Sigmoid colon (tissue), 7 donors: Measurements from ENCODE around the gene CALCR. TPM values are rescaled to one million over a fixed set of nuclear protein-coding genes. Genes with fewer than 3 reads are reported as not detected.

Experiments used
- DNase-seq: peaks from one replicate; pipeline ENCODE4 v3.0.0-alpha.2; 2019
- H3K27ac ChIP-seq, 4 donors: fragments of 200-600 bp; sonication (generic); one replicate each; pipeline ENCODE4 v1.5.1; 2016 to 2019; ENCODE audit warnings: mild to moderate bottlenecking in 1 of 4
- H3K27me3 ChIP-seq, 3 donors: fragments of 200-600 bp; sonication (generic); one replicate each; pipeline ENCODE4 v1.5.1; 2019; ENCODE audit warnings: mild to moderate bottlenecking in 1 of 3
- H3K36me3 ChIP-seq, 4 donors: fragments of 200-600 bp; sonication (generic); one replicate each; pipeline ENCODE4 v1.5.1; 2016 to 2019
- H3K4me1 ChIP-seq, 4 donors: fragments of 200-600 bp; sonication (generic); one replicate each; pipeline ENCODE4 v1.5.1; 2017 to 2019
- H3K4me3 ChIP-seq, 4 donors: fragments of 200-600 bp; sonication (generic); one replicate each; pipeline ENCODE4 v1.5.1; 2017 to 2019; ENCODE audit warnings: mild to moderate bottlenecking in 2 of 4, moderate library complexity in 1 of 4
- H3K9me3 ChIP-seq, 4 donors: fragments of 200-600 bp in 3 of 4; sonication (generic) in 3 of 4; one replicate each; pipeline versions ENCODE4 v1.5.1 to v1.6.1; 2013 to 2019
- EP300 ChIP-seq, 4 donors: sonication (generic); formaldehyde crosslinking; IDR thresholded peaks; one replicate each; pipeline ENCODE4 v1.6.1; 2017; ENCODE audit warnings: antibody characterized with exemption in 4 of 4
- POLR2A ChIP-seq, 2 donors: fragments of 450-650 bp; IDR thresholded peaks; one replicate each; pipeline ENCODE4 v1.6.1; 2016; ENCODE audit warnings: antibody characterized with exemption in 2 of 2, mild to moderate bottlenecking in 2 of 2, moderate library complexity in 2 of 2
- POLR2AphosphoS5 ChIP-seq, 4 donors: sonication (generic); formaldehyde crosslinking; IDR thresholded peaks; one replicate each; pipeline ENCODE4 v1.6.1; 2017; ENCODE audit warnings: antibody characterized with exemption in 4 of 4
- WGBS, 2 donors: extraction: QIAGEN DNeasy Blood & Tissue Kit; methylation state at CpG; one replicate each; pipeline ENCODE4 v1.1.7; 2013; 5-methylcytosine and 5-hydroxymethylcytosine counted together
- intact Hi-C: fragments of 100-400 bp; cut with DNase I; formaldehyde crosslinking; loops from one replicate; pipeline ENCODE4 v1.15.1; 2023
- polyA plus RNA-seq, 3 donors: library from polyadenylated mRNA; stranded (reverse); fragments of 200-250 nt; gene quantifications; one replicate each; pipeline ENCODE4 v1.2.3, GENCODE V29; 2013
- small RNA-seq, 3 donors: library from RNA; depleted of rRNA; stranded (forward); fragments of <200 nt; gene quantifications; one replicate each; pipeline ENCODE3, GENCODE V24; 2016
- total RNA-seq, 4 donors: library from RNA; depleted of rRNA; stranded (reverse); fragments of >200 nt; gene quantifications; one replicate each; pipeline ENCODE4 v1.1.0, GENCODE V29; 2016
- TF ChIP-seq, protein P1 (sequence below), 4 experiments: fragments of 450-650 bp in 3 of 4; fragments of 200-600 bp in 1 of 4; IDR thresholded peaks; one replicate each; pipeline ENCODE4 v1.5.1; 2016 to 2019; ENCODE audit warnings: antibody characterized with exemption in 4 of 4, mild to moderate bottlenecking in 3 of 4, moderate library complexity in 2 of 4
- donor health status: healthy with polysubstance abuse.
- donor health status: Bipolar disorder and iron deficiency.
- donor health status: healthy.

Gene CALCR
- total and polyA plus RNA-seq, 7 donors, result 0.03 TPM; not detected in 6

DNA sequence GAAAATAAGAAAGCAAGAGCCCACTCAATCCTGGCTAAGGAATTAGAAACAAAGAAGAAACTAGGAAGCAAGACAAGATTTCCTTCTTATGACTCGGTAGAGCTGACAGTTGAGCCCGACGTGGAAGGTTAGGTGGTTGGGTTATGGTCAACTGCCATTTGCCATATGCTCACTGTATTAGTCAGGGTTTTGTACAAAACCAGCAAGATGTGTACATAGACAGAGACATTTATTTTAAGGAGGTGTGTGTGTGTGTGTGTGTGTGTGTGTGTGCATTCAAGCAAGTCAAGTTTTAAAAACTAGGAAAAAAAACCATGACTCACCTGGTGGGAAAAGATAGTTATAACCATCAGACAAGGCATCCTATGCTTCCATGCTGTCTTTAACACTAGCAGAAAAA is 183.9 kb downstream of the CALCR start:
- H3K27ac ChIP-seq, result no peak overlapping the region
- no peaks in the 10 kb centered on the region for H3K27me3 ChIP-seq
- no peaks in the 10 kb centered on the region for H3K9me3 ChIP-seq
- no peaks in the 10 kb centered on the region for H3K4me1 ChIP-seq
- TF ChIP-seq POLR2A (IDR thresholded peaks at IDR 0.05), result no peak
- TF ChIP-seq, protein P1, sequence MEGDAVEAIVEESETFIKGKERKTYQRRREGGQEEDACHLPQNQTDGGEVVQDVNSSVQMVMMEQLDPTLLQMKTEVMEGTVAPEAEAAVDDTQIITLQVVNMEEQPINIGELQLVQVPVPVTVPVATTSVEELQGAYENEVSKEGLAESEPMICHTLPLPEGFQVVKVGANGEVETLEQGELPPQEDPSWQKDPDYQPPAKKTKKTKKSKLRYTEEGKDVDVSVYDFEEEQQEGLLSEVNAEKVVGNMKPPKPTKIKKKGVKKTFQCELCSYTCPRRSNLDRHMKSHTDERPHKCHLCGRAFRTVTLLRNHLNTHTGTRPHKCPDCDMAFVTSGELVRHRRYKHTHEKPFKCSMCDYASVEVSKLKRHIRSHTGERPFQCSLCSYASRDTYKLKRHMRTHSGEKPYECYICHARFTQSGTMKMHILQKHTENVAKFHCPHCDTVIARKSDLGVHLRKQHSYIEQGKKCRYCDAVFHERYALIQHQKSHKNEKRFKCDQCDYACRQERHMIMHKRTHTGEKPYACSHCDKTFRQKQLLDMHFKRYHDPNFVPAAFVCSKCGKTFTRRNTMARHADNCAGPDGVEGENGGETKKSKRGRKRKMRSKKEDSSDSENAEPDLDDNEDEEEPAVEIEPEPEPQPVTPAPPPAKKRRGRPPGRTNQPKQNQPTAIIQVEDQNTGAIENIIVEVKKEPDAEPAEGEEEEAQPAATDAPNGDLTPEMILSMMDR (IDR thresholded peaks at IDR 0.05), result no peak
- no peak for TF ChIP-seq POLR2AphosphoS5 (IDR thresholded peaks at IDR 0.05)
- no peak for TF ChIP-seq EP300 (IDR thresholded peaks at IDR 0.05)
- DNase-seq, result no peak
- H3K36me3 ChIP-seq, result no peaks in the 10 kb centered on the region
- H3K4me3 ChIP-seq, result no peak overlapping the region
- 91% methylated on average over 3 of the region's 3 CpGs for WGBS, 2 donors
- intact Hi-C loops, result no loop called here

DNA sequence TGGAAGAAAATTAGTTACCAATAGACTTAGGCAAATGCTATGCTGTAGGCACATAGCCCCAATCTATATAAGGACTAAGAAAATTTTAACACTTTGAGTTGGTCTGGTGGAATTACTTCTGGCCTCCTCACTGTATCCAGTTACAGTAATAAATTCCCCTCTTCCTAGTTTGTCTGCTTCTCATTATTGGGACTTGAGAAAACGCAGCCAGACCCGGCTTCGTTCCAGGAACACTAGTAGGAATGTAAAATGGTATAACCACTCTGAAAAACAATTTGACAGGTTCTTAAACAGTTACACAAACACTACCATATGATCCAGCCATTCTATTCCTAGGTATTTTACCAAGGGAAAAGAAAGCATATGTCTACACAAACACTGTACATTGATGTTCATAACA is 192.2 kb downstream of the CALCR start:
- DNase-seq, result no peak
- H3K4me3 ChIP-seq, result no peak overlapping the region
- peak overlapping the region in 2 of 4 donors; percentile 16 to 52 for H3K27ac ChIP-seq
- H3K4me1 ChIP-seq, result no peaks in the 10 kb centered on the region
- no peaks in the 10 kb centered on the region for H3K36me3 ChIP-seq
- H3K9me3 ChIP-seq, result no peaks in the 10 kb centered on the region
- no peaks in the 10 kb centered on the region for H3K27me3 ChIP-seq
- intact Hi-C loops, result no loop called here
- WGBS, 2 donors, result 88 to 89% methylated on average over 3 of the region's 3 CpGs
- peak in 2 of 4 donors; percentile 41 to 66 for TF ChIP-seq POLR2AphosphoS5 (IDR thresholded peaks at IDR 0.05)
- no peak for TF ChIP-seq EP300 (IDR thresholded peaks at IDR 0.05)

DNA sequence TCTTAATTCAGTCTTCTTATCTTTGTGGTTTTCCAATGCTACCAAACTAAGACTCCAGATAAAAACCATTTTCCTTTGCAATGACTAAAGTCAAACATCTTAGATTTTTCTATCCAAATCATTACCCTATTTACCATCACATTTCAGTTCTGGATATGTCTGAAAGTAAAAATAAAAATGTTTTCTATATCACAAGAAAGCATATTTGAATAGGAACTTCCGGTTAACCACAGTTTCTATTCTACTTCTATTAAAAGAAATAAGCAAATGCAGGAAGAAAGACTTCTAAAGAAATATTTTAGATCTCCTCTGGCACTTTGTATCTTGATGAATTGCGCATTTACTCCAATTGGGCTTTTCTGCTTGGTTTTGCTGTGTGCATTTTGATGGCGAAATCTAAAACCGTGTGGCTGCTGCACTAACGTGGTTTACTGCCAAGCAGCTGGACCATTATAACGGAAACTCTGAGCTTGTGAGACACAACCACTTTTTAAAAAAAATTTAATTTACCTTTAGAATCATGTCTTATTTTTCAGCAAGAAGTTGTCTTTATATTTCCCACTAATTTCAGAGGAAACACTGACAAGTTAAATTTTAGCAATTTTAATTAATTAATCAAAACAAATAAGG is 196.3 kb downstream of the CALCR start:
- no peak overlapping the region for H3K4me3 ChIP-seq
- no peaks in the 10 kb centered on the region for H3K9me3 ChIP-seq
- 71 to 80% methylated on average over 6 of the region's 6 CpGs for WGBS, 2 donors
- H3K27me3 ChIP-seq, result no peaks in the 10 kb centered on the region
- TF ChIP-seq EP300 (IDR thresholded peaks at IDR 0.05), result no peak
- no peak for TF ChIP-seq POLR2AphosphoS5 (IDR thresholded peaks at IDR 0.05)
- no peak for TF ChIP-seq POLR2A (IDR thresholded peaks at IDR 0.05)
- TF ChIP-seq, protein P1 (IDR thresholded peaks at IDR 0.05), result no peak
- no peak overlapping the region for H3K27ac ChIP-seq
- no peaks in the 10 kb centered on the region for H3K36me3 ChIP-seq
- intact Hi-C loops, result no loop called here
- no peak for DNase-seq
- H3K4me1 ChIP-seq, result no peaks in the 10 kb centered on the region

DNA sequence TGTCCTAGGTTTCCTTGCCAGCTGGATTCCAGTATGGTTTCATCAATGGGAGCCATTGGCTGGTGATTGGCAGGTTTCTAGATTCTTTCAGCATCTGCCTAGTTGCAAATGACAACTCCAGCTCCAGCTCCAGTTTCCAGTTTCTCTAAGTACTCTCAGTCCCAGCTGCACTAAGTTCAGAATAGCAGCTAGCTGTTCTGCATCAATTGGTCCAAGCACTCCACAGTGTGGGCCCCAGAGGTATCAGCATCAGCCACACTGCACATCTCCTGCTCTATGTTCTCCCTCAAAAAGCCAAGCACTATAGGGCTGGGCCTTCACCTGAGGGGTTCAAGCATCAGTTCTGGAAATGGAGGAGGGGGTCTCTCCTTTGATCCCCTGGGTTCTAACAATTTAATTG is 198.9 kb downstream of the CALCR start:
- no peak overlapping the region for H3K27ac ChIP-seq
- intact Hi-C loops, result no loop called here
- TF ChIP-seq POLR2AphosphoS5 (IDR thresholded peaks at IDR 0.05) (no peak), POLR2A (IDR thresholded peaks at IDR 0.05) (no peak), EP300 (IDR thresholded peaks at IDR 0.05) (no peak)
- TF ChIP-seq, protein P1 (IDR thresholded peaks at IDR 0.05), result no peak
- no peaks in the 10 kb centered on the region for H3K4me1 ChIP-seq
- H3K9me3 ChIP-seq, result no peaks in the 10 kb centered on the region
- DNase-seq, result no peak
- no peaks in the 10 kb centered on the region for H3K27me3 ChIP-seq
- H3K36me3 ChIP-seq, result no peaks in the 10 kb centered on the region
- H3K4me3 ChIP-seq, result no peak overlapping the region

Small RNA genes lying within 50 kb of the gene (small RNA-seq; reads per million reads assigned to genes)
- gene MIR489, result 0 to 0.54 (median 0.42) reads per million in 3 donors
- gene MIR653, result 0 to 0.65 (median 0.12) reads per million in 3 donors
